ENCODE measurements around the gene ZNF230. TPM values are rescaled to one million over a fixed set of nuclear protein-coding genes. Genes with fewer than 3 reads are reported as not detected.

The ZNF230 gene
- polyA plus RNA-seq, 1 donor (not counting 4 experiments of a cell fraction or from before 2014, with no cell fraction given): 2.9 TPM

GRCh38 chr19:44021221-44021620, 18.5 kb downstream of the ZNF230 start:
- FAIRE-seq (no peak), DNase-seq (ENCODE audit: low read depth, low spot score) (no peak)
- H3K79me2 ChIP-seq (ENCODE audit: control insufficient read depth, insufficient read depth, low read length): no peaks in the 10 kb centered on the region
- no peak overlapping the region for H3K4me2 ChIP-seq (ENCODE audit: control insufficient read depth, extremely low read depth, insufficient read depth, low read depth, low read length)
- no peaks in the 10 kb centered on the region for H3K27me3 ChIP-seq (ENCODE audit: control insufficient read depth, extremely low read depth, insufficient read depth, low read length)
- H3K27ac ChIP-seq (ENCODE audit: control insufficient read depth, insufficient read depth, low read length): no peak overlapping the region
- H3K9me3 ChIP-seq (ENCODE audit: control insufficient read depth, low read depth, low read length): no peaks in the 10 kb centered on the region
- no peak overlapping the region for H3K9ac ChIP-seq (ENCODE audit: control insufficient read depth, extremely low read depth, insufficient read depth, low read length)
- dilution Hi-C loops (cut with MboI; ENCODE audit: extremely low pct_ligation_motif_present, low sequenced_read_pairs): no loop called here
- H3K4me1 ChIP-seq (ENCODE audit: control insufficient read depth, extremely low read depth, insufficient read depth, low read length): peaks cover 9% of the 10 kb centered on the region
- H3K9me1 ChIP-seq (ENCODE audit: control insufficient read depth, extremely low read depth, insufficient read depth, low read length): peaks cover 2% of the 10 kb centered on the region
- no peak overlapping the region for H2AFZ ChIP-seq (ENCODE audit: control insufficient read depth, low read length)
- H4K20me1 ChIP-seq (ENCODE audit: control insufficient read depth, extremely low read depth, insufficient read depth, low read length): no peaks in the 10 kb centered on the region
- no peak for TF ChIP-seq EZH2 (IDR thresholded peaks at IDR 0.05; ENCODE audit: low read length)
- TF ChIP-seq CTCF (optimal IDR thresholded peaks at IDR 0.05 in 1 of 3, IDR thresholded peaks at IDR 0.05 in 1 of 3, conservative IDR thresholded peaks at IDR 0.05 in 1 of 3; ENCODE audit: extremely low read depth in 1 of 3, insufficient read depth in 2 of 3, low read length in 3 of 3): no peak
- no peak overlapping the region for H3K4me3 ChIP-seq (ENCODE audit: control insufficient read depth in 2 of 3, extremely low read depth in 1 of 3, insufficient read depth in 2 of 3, low read depth in 1 of 3, low read length in 3 of 3)
- no peaks in the 10 kb centered on the region for H3K36me3 ChIP-seq (ENCODE audit: control insufficient read depth in 2 of 2, extremely low read depth in 1 of 2, insufficient read depth in 2 of 2, low read length in 2 of 2)

DNA sequence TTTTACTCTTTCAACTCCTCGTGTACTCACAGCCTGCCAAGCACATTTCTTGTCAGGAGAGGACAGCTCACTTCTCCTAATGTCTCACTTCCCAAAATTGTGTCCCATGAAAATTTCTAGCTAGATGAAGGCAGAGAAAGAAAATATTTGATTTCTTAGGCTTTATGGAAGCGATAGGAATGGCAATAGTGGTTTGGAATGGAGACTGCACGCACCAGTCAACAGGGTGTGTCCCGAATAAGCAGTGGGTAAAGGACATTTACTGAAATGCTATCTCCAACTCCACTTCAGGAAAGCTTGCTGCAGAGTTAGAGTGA, 22.1 kb downstream of the ZNF230 start:
- peak overlapping the region; percentile 86 to 97 (median 93) for H3K4me3 ChIP-seq (ENCODE audit: control insufficient read depth in 2 of 3, extremely low read depth in 1 of 3, insufficient read depth in 2 of 3, low read depth in 1 of 3, low read length in 3 of 3)
- H3K36me3 ChIP-seq (ENCODE audit: control insufficient read depth in 2 of 2, extremely low read depth in 1 of 2, insufficient read depth in 2 of 2, low read length in 2 of 2): peaks cover 7% of the 10 kb centered on the region in 2 experiments
- H3K4me2 ChIP-seq (ENCODE audit: control insufficient read depth, extremely low read depth, insufficient read depth, low read depth, low read length): peak overlapping the region; percentile 86
- no peaks in the 10 kb centered on the region for H3K9me3 ChIP-seq (ENCODE audit: control insufficient read depth, low read depth, low read length)
- H3K27me3 ChIP-seq (ENCODE audit: control insufficient read depth, extremely low read depth, insufficient read depth, low read length): no peaks in the 10 kb centered on the region
- DNase-seq (ENCODE audit: low read depth, low spot score) (no peak), FAIRE-seq (peak; percentile 68)
- peak overlapping the region; percentile 96 for H2AFZ ChIP-seq (ENCODE audit: control insufficient read depth, low read length)
- TF ChIP-seq CTCF (optimal IDR thresholded peaks at IDR 0.05 in 1 of 3, IDR thresholded peaks at IDR 0.05 in 1 of 3, conservative IDR thresholded peaks at IDR 0.05 in 1 of 3; ENCODE audit: extremely low read depth in 1 of 3, insufficient read depth in 2 of 3, low read length in 3 of 3) (no peak), EZH2 (IDR thresholded peaks at IDR 0.05; ENCODE audit: low read length) (no peak)
- dilution Hi-C loops (cut with MboI; ENCODE audit: extremely low pct_ligation_motif_present, low sequenced_read_pairs): no loop called here
- peaks cover 2% of the 10 kb centered on the region for H3K9me1 ChIP-seq (ENCODE audit: control insufficient read depth, extremely low read depth, insufficient read depth, low read length)
- H3K4me1 ChIP-seq (ENCODE audit: control insufficient read depth, extremely low read depth, insufficient read depth, low read length): peaks cover 9% of the 10 kb centered on the region
- no peaks in the 10 kb centered on the region for H4K20me1 ChIP-seq (ENCODE audit: control insufficient read depth, extremely low read depth, insufficient read depth, low read length)
- H3K9ac ChIP-seq (ENCODE audit: control insufficient read depth, extremely low read depth, insufficient read depth, low read length): peak overlapping the region; percentile 77
- H3K27ac ChIP-seq (ENCODE audit: control insufficient read depth, insufficient read depth, low read length): no peak overlapping the region
- H3K79me2 ChIP-seq (ENCODE audit: control insufficient read depth, insufficient read depth, low read length): no peaks in the 10 kb centered on the region

Measured in keratinocyte (primary cell).